ENCODE results near the gene SCFD2. TPM values are rescaled to one million over a fixed set of nuclear protein-coding genes. Genes with fewer than 3 reads are reported as not detected.

Gene SCFD2
- total RNA-seq, 1 experiment from 2014 or later: 13.5 TPM

DNA sequence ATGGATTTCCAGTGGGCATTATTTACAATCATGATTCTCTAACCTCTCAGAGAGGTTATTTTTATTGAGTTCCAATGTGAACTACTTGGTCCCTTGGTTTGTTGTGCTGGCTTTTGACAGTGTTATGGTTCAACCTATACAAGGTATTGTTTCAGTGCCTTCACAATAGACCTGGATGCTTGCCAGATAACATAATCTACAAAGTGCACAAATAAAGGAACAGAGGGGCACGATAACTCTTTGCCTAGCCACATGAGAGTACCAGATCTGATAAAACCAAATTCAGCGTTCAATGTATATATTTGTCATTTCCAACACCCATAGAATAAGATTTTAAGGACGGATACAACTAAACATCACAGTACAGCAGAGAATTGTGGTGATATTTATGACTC, 382.9 kb downstream of the SCFD2 start:
- no peaks in the 10 kb centered on the region for H3K36me3 ChIP-seq (replicated peaks; ENCODE audit: control insufficient read depth, insufficient read depth, low read length)
- no peak for DNase-seq
- no peak overlapping the region for H3K4me3 ChIP-seq (ENCODE audit: insufficient read depth, low read depth, low read length)
- H3K27me3 ChIP-seq (ENCODE audit: control insufficient read depth, insufficient read depth, low read length): no peaks in the 10 kb centered on the region

DNA sequence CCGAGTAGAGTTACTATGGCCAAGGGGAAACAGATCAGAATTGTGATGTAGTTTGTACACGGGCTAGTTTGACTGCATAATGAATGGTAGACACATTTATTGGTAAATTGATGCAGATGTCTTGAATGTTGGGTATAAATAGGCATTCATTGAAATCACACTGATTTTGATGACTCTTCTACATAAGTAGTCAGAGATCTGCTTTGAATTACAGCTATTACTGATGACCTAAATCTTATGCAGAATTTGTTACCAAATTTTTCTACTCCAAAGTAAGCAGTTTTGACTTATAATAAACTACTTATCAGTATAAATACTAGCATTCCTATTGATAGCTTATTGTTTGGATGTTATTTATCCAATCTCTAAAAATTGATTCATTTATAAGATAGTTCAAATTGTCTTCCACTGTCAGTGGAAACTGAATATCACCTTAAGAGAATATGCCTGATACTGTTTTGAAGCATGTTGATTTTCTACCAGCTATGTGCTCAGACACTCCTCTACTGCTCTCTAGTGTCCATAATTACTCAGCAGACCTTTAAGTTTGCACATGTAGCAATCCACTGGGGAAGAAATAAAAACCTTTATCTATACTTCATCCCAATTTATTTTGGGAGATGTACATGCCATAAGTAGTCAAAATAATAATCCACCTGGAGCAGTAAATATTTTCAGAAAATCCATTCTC, 383.5 kb downstream of the SCFD2 start:
- no peaks in the 10 kb centered on the region for H3K36me3 ChIP-seq (replicated peaks; ENCODE audit: control insufficient read depth, insufficient read depth, low read length)
- H3K27me3 ChIP-seq (ENCODE audit: control insufficient read depth, insufficient read depth, low read length): no peaks in the 10 kb centered on the region
- peak; percentile 59 for DNase-seq
- H3K4me3 ChIP-seq (ENCODE audit: insufficient read depth, low read depth, low read length): no peak overlapping the region

DNA sequence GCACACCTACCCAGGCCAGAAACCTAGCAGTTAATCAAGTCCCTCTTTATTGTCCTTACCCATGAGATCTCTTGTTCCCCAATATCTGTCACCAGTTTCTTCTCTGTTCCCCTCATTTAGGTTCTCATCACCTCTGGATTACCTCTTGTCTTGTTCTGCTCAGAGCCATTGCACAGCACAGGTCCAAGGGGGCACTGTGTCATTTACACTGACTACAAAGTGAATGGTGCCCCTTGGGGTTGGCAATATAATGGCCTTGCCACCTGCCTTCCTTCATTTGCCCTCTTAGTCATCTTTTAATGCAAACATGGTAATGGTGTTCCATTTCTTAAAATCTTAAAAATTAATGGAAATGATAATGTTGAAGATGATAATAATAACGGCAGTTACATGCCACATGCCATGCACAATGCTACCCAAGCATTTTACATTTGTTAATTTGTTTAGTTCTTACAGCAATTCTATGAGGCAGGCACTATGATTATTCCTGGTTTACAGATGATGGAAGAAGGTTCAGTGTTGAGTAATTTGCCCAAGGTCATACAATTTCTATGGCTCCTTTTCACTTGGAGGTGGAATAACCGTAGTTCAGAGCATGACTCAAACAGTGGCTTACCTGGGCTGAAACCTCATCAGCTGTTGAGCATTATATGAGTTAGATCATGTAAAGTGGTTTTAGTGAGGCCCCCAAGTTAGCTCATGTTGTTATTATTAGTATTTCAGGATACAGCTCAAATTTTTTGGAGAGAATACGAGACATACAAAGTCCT, 385.9 kb downstream of the SCFD2 start:
- Histone ChIP-seq H3K27me3 (ENCODE audit: control insufficient read depth, insufficient read depth, low read length) (no peaks in the 10 kb centered on the region), H3K4me3 (ENCODE audit: insufficient read depth, low read depth, low read length) (no peak overlapping the region), H3K36me3 (replicated peaks; ENCODE audit: control insufficient read depth, insufficient read depth, low read length) (no peaks in the 10 kb centered on the region)
- DNase-seq: no peak

DNA sequence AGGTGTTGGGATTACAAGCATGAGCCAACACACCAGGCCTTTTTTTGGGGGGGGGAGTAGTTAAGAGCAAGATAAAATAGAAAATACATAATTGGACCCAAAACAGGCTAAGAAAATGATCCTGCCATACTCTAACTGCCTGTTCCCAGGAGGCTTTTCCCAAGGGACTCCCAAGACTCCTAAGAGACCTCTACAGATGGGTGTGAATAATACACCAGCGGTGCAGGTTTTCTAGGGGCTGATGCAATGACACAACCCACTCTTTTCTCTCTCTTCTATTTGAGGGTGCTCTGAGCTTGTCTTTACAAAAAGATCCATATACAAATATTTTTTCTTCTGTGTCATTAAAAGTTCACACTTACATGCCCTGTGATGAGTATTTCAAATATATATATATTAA, 386.8 kb downstream of the SCFD2 start:
- H3K36me3 ChIP-seq (replicated peaks; ENCODE audit: control insufficient read depth, insufficient read depth, low read length): no peaks in the 10 kb centered on the region
- H3K27me3 ChIP-seq (ENCODE audit: control insufficient read depth, insufficient read depth, low read length): no peaks in the 10 kb centered on the region
- no peak overlapping the region for H3K4me3 ChIP-seq (ENCODE audit: insufficient read depth, low read depth, low read length)
- no peak for DNase-seq

DNA sequence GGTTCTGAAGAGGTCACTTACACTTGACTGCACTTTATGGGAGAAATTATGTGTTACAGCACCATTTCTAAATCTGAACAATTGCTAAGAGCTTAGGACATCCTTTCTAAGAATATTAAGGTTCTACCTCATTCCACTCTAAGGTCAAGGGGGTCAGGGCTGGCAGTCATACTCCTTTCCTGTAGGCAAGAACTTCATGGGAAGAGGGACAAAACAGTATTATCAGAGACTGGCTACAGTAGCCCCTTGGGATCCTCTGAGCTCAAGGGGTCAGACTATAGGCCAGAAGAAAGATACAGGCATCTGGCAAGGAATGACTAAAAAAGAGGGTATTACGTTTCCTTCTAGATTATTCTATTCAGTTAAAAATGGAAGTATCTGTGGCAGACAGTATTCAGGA, 388.6 kb downstream of the SCFD2 start:
- no peaks in the 10 kb centered on the region for H3K27me3 ChIP-seq (ENCODE audit: control insufficient read depth, insufficient read depth, low read length)
- H3K36me3 ChIP-seq (replicated peaks; ENCODE audit: control insufficient read depth, insufficient read depth, low read length): no peaks in the 10 kb centered on the region
- no peak for DNase-seq
- no peak overlapping the region for H3K4me3 ChIP-seq (ENCODE audit: insufficient read depth, low read depth, low read length)

DNA sequence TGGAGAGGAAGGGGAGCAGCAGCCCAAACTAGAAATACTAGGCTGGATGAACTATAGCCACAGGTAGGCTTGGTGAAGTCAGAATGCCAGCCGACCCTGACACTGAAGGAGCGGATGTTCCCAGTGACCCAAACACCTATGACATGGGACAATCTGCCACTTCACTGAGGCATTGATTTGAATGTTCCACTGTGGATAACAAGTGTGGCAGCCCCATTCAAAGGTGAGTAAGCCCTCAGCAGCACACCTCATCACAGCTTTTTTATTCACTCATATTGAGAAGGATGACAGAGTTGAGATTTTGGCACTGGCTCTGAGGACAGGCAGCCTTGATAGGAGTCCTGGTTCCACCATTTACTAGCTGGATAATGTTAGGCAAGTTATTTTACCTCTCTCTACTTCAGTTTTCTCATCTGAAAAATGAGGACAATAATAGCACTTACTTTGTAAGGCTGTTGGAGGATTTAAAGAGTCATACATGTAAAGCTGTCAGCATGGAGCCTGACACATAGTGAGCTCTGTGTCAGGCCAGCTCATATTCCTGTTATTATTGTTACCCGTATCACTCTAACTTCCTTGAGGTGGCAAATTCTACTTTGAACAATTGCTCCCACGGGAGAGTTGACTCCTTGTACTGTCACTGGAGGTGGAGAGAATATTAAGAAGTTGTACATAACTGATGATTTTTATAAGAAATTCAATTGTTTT, 389.2 kb downstream of the SCFD2 start:
- H3K27me3 ChIP-seq (ENCODE audit: control insufficient read depth, insufficient read depth, low read length): no peaks in the 10 kb centered on the region
- H3K36me3 ChIP-seq (replicated peaks; ENCODE audit: control insufficient read depth, insufficient read depth, low read length): no peaks in the 10 kb centered on the region
- H3K4me3 ChIP-seq (ENCODE audit: insufficient read depth, low read depth, low read length): no peak overlapping the region
- DNase-seq: no peak

DNA sequence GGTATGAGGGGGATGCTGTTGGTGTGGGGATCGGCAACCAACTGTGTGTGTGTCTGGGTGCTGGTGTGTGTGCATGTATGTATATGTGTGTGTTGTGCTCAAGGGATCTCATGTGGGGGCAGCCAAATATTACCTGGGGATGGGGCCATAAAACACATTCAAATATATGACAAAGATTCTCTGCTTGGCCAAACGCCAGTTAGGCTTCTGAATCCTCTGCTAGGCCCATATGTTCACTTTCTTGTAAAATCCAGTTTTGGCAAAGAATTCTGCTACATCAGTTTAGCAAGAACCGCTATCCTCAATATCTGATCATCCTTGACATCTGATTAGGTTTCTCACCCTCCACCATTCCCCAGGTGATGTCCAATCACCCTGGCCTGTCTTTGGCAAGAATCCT, 397.2 kb downstream of the SCFD2 start:
- no peak for DNase-seq
- H3K36me3 ChIP-seq (replicated peaks; ENCODE audit: control insufficient read depth, insufficient read depth, low read length): no peaks in the 10 kb centered on the region
- no peak overlapping the region for H3K4me3 ChIP-seq (ENCODE audit: insufficient read depth, low read depth, low read length)
- H3K27me3 ChIP-seq (ENCODE audit: control insufficient read depth, insufficient read depth, low read length): no peaks in the 10 kb centered on the region

DNA sequence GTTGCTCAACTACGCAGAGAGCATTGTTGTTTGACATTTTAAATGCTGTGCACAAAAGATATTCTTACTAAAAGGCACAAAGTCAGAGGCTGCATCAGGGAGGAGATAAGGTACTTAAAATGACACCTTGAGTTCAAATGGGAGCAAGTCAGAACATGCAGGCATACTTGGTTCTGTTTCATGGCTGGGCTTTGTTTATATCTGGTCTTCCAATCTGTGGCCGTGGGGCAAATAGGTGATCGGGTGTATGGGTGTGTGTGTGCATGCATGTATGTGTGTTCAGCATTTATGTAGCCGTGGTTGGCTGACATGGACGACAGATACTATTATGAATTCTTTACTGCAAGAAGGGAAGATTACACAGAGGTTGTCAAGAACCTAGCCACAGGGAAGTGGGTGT, 397.6 kb downstream of the SCFD2 start:
- no peaks in the 10 kb centered on the region for H3K27me3 ChIP-seq (ENCODE audit: control insufficient read depth, insufficient read depth, low read length)

DNA sequence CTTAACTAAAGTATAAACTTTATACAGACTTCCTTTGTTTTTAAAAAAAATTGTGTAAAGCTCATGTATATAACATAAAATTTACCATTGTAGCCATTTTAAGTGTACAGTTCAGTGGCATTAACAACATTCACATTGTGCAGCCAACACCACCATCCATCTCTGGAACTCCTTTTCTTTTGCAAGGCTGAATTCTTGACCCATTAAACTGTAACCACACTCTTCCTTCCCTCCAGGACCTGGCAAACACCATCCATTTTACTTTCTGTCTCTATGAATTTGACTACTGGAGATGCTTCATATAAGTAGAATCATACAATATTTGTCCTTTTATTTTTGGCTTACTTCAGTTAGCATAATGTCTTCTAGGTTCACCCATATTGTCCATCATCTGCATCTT, 399.1 kb downstream of the SCFD2 start:
- no peak for DNase-seq
- no peaks in the 10 kb centered on the region for H3K36me3 ChIP-seq (replicated peaks; ENCODE audit: control insufficient read depth, insufficient read depth, low read length)
- no peak overlapping the region for H3K4me3 ChIP-seq (ENCODE audit: insufficient read depth, low read depth, low read length)
- no peaks in the 10 kb centered on the region for H3K27me3 ChIP-seq (ENCODE audit: control insufficient read depth, insufficient read depth, low read length)

More for the DNA sequence above, 397.6 kb downstream of the SCFD2 start:
- H3K4me3 ChIP-seq (ENCODE audit: insufficient read depth, low read depth, low read length): no peak overlapping the region
- no peak for DNase-seq
- no peaks in the 10 kb centered on the region for H3K36me3 ChIP-seq (replicated peaks; ENCODE audit: control insufficient read depth, insufficient read depth, low read length)

DNA sequence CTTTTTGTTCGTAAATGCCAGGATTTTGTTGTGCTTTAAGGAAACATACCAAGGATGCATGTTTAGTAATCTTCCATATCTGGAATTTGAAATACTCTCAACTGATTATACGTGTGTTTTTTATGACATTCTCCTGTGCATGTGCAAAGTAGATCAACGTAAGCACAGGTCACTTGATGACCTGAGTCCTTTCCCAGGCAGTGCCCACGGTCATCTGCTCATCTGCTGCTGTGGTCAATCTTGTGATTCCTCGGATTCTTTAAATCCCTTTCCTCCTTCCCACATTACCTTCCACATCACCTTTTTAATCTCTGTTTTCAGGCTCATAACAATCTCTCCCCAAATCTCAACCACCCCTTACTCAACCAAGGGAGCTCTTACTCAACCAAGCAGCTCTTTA, 399.7 kb downstream of the SCFD2 start:
- H3K4me3 ChIP-seq (ENCODE audit: insufficient read depth, low read depth, low read length): no peak overlapping the region
- H3K27me3 ChIP-seq (ENCODE audit: control insufficient read depth, insufficient read depth, low read length): no peaks in the 10 kb centered on the region
- H3K36me3 ChIP-seq (replicated peaks; ENCODE audit: control insufficient read depth, insufficient read depth, low read length): no peaks in the 10 kb centered on the region
- DNase-seq: no peak

DNA sequence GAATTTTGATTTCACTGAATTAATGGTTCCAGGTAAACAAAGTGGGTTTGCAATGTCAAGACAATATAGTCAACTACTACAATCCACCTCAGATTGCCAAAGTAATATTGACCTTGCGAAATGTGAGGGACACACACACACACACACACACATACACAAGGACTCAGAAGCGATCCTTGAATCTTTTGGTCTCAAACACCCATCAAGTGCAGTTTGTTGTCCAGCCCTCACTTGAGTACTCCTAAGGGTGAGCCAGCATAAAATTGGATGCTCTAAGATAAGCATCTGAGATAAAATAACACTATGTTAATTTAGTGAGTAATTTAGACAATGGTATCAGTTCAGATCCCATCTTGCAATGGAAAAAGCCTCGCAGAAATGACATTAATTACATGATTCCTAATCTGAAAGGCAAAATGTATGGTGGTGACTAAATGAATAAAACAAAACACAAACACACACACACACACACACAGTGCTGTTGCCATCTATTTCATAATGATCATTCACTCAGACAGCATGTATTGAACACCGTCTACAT, 401.2 kb downstream of the SCFD2 start:
- DNase-seq: no peak
- Histone ChIP-seq H3K4me3 (ENCODE audit: insufficient read depth, low read depth, low read length) (no peak overlapping the region), H3K27me3 (ENCODE audit: control insufficient read depth, insufficient read depth, low read length) (no peaks in the 10 kb centered on the region), H3K36me3 (replicated peaks; ENCODE audit: control insufficient read depth, insufficient read depth, low read length) (no peaks in the 10 kb centered on the region)

DNA sequence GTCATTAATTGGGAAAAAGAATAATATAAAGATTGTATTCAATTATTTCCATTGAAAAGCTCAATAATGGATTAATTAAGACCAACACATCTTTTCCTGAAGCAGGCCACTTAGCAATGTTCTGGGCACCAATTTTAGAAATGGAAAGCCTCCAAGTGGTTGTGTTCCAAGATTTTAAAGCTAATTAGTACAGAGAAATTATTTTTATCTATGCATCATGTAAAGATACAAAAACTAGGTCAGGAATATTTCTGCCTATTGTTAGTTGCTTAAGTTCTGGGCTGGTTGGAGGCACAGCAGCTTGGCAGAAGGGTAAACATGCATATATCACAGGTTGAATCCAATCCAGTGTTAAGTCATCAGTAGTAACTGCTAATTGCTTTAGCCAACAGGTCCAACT, 401.9 kb downstream of the SCFD2 start:
- H3K27me3 ChIP-seq (ENCODE audit: control insufficient read depth, insufficient read depth, low read length): no peaks in the 10 kb centered on the region
- H3K4me3 ChIP-seq (ENCODE audit: insufficient read depth, low read depth, low read length): no peak overlapping the region
- no peak for DNase-seq
- H3K36me3 ChIP-seq (replicated peaks; ENCODE audit: control insufficient read depth, insufficient read depth, low read length): no peaks in the 10 kb centered on the region

DNA sequence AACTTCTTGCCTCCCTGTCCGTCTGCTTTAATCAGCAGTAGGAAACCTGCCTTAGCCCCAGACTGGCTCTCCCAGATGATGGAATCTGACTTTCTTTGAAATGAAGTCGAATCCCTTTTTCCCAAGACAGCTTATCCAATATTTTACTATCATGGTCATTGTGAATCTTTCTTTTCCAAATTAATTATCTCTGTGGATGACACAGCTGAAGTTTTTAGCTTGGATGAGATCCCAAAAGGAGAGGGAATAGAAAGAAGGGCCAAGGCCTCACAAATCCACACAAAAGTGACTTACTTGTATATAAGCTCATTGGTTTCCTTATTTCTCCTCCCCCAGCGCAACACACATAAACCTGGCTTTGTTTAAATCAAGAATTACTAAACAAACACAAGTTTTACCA, 403.1 kb downstream of the SCFD2 start:
- Histone ChIP-seq H3K27me3 (ENCODE audit: control insufficient read depth, insufficient read depth, low read length) (no peaks in the 10 kb centered on the region), H3K36me3 (replicated peaks; ENCODE audit: control insufficient read depth, insufficient read depth, low read length) (no peaks in the 10 kb centered on the region), H3K4me3 (ENCODE audit: insufficient read depth, low read depth, low read length) (no peak overlapping the region)
- DNase-seq: no peak

DNA sequence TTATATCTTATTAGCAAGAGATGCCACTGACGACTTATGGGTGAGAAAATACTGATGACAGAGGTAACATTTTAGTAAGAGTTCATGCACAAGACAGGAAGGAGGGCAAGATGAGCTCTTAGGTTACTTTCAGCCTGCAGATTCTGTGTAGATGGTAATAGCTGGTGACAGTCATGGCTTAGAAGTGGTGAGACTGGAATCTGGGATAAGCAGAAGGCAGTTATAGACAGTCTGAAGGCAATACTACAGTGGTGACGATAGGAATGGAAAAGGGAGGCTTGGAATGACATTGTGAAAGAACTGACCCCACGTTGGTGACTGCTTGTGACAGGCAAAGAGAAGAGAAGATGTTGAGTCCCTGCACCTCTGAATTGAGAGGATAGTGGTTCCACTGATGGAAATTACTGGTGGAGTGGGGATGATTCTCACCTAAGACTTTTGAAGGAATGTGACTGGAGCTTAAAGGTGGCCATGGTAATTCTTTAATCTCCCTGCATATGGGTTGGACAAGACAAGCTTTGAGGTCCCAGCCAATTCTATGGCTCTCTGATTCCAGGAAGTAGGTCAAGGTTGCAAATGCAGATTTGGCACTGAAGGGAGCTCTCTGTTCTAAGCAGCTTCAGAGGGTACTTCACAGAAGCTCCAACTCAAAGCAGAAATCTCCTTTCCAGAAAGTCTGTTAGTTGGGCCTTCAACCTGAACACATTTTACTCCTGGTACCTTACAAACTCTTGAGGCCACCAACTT, 404.0 kb downstream of the SCFD2 start:
- H3K36me3 ChIP-seq (replicated peaks; ENCODE audit: control insufficient read depth, insufficient read depth, low read length): no peaks in the 10 kb centered on the region
- no peak overlapping the region for H3K4me3 ChIP-seq (ENCODE audit: insufficient read depth, low read depth, low read length)
- DNase-seq: no peak
- no peaks in the 10 kb centered on the region for H3K27me3 ChIP-seq (ENCODE audit: control insufficient read depth, insufficient read depth, low read length)
